ENCODE data around the gene DPP9. TPM values are rescaled to one million over a fixed set of nuclear protein-coding genes. Genes with fewer than 3 reads are reported as not detected.

The DPP9 gene
- total RNA-seq = 57.8 and 127 TPM in 2 replicates

DNA sequence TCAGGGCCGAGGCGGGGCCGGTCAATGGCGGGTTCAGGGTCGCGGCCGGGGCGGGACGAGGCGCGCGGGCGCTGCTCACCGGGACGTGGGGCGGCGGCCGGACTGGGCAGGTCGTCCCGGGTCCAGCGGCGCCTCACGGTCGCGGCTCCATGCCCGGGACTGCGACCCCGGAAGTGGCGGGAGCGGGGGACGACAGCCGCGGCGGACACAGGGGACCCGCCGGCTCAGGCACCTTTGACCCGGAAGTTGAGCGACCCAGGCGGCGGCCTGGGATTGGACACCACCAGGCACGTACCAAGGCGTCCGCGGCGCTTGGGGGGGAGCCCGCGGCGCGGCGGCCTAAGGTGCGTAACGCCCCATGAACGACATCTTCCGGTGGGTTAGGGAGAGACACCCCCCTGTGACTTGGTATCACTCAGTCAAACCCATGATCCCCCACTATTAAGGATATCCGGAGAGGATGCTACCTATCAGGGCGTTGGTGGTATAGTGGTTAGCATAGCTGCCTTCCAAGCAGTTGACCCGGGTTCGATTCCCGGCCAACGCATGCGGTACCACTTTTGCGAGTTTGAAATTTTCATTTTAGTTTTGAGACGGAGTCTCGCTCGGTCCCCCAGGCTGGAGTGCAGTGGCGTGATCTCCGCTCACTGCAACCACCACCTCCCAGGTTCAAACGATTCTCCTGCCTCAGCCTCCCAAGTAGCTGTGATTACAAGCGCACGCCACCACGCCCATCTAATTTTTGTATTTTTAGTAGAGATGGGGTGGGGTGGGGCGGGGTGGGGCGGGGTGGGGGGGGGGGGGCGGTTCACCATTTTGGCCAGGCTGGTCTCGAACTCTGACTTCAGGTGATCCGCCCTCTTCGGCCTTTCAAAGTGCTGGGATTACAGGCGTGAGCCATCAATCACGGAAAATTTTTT is at the start of gene DPP9:
TSS of gene DPP9 (minus strand) at position 248 of the 920 bp plus-strand sequence. CDS start 3,936 bp downstream, outside the sequence.

DNA sequence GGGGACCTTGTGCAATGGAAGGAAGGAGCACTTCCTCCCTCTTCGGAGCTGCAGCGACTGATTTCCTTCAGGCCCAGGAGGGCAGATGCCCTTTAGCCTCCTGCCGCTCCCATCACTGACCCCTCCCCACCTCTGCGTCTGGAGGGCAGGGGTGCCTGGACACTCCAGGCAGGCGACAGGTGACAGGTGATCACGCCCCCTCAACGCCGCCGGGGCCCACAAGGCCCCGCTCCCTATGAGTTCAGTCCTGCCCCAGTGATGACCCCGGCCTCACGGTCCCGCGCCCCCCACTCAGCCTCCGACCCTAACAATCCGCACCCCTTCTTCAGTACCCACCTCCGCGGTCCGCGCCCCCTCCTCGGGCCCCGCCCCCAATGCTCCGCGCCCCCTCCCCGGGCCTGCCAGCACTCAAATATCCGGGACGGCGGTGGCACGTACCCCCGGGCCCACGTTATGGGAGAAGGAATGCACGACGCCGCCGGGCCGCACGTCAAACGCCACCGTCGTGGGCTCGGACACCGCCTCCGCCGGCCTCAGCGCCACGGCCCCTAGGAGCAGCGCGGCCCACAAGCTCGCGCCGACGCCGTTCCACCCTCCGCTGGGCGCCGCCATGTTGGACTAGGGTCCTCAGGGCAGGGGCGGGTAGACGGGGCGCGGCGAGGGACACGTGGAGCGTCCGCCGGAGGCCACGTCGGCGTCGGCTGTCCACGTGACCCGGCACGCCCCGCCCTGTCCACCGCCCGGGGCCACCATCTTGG is 53.7 kb downstream of the DPP9 start, which contains the start of gene MYDGF:
TSS of gene MYDGF (minus strand) at position 620 of the 758 bp plus-strand sequence. CDS start at position 612, 8 bp downstream.

DNA sequence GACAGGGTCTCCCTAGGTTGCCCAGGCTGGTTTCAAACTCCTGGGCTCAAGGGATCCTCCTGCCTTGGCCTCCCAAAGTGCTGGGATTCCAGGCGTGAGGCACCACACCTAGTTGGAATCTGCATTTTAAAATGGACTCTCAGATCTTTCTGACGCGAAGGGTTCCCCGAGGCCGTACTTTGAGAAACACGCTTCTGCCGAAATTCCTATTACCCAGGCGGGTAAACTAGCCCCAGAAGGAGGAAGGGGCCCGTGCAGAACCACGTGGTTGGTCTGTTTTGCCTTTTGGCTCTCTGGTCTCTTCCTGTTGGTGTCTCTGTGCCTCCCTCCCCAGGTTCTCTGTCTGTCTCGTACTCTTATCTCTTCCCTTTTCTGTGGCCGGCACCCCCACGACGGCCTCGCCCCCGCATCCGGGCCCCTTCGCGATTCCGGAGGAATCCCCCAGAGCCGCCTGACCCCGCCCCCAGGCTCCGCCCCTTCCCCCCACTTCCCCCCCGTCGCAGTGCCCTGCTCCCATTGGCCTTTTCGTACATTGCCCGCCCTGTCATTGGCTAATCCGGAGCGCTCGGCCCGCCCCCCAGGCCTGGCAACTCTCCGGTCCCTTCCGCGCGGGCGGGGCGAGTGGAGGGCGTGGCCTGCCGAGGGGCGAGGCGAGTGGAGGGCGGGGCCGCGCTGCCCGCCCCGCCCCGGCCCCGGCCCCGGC is 84.7 kb downstream of the DPP9 start, which contains the start of gene TNFAIP8L1:
TSS of gene TNFAIP8L1 (plus strand) at position 689 of the 703 bp plus-strand sequence. CDS start 12,354 bp downstream, outside the sequence.

Other genes starting within 250 kb of the DPP9 start
- gene PLIN4, start 205.4 kb downstream of the DPP9 start, total RNA-seq = 0.13 TPM in 1 of 2 replicates, not detected in the other
- gene PLIN5, start 188.6 kb downstream of the DPP9 start, total RNA-seq = not detected in 2 replicates
- gene LRG1, start 183.8 kb downstream of the DPP9 start, total RNA-seq = under 0.01 TPM in 1 of 2 replicates, not detected in the other
- 0.49 and 3.3 TPM in 2 replicates for gene SEMA6B, start 164.2 kb downstream of the DPP9 start, total RNA-seq
- 3.3 and 10.8 TPM in 2 replicates for gene TNFAIP8L1, start 84.3 kb downstream of the DPP9 start, total RNA-seq
- 129 and 171 TPM in 2 replicates for gene MYDGF, start 53.5 kb downstream of the DPP9 start, total RNA-seq
- gene FEM1A, start 67.9 kb upstream of the DPP9 start, total RNA-seq = 14.7 and 15.1 TPM in 2 replicates
- gene TICAM1, start 107.9 kb upstream of the DPP9 start, total RNA-seq = 7.7 and 9.1 TPM in 2 replicates
- gene PLIN3, start 143.8 kb upstream of the DPP9 start, total RNA-seq = 234 and 242 TPM in 2 replicates
- gene ARRDC5, start 179.1 kb upstream of the DPP9 start, total RNA-seq = not detected in 2 replicates
- gene UHRF1, start 185.7 kb upstream of the DPP9 start, total RNA-seq = 18.3 and 131 TPM in 2 replicates
- 17.4 and 35.7 TPM in 2 replicates for gene KDM4B, start 245.3 kb upstream of the DPP9 start, total RNA-seq

Data from mesangial cell (primary cell).